Measurements from ENCODE around the gene LRCH3.

GRCh38 chr3:197874064-197874463 is 83.0 kb downstream of the LRCH3 start:
- TF ChIP-seq CTCF (IDR thresholded peaks at IDR 0.05) (no peak), POLR2AphosphoS5 (IDR thresholded peaks at IDR 0.05) (no peak), EP300 (IDR thresholded peaks at IDR 0.05) (no peak), POLR2A (IDR thresholded peaks at IDR 0.05) (no peak)
